Measurements from ENCODE around the gene DAPK2.

The DAPK2 gene

DNA sequence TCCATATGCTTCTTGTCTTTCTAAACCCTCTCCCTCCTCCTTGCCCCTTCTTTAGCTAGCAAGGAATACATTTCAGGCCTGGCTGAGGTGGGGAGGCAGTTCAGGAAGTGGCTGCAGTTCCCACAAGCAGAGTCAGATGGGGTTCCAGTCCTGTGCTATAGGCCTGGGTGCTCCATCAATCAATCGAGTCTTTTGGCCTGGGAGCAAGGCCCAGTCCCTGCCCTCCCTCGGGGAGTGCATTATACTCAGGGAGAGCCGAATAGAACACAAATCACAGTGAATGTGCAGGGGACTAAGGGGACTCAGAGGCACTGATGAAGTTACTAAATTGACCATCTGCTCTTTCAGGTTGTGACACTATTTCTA, 154.5 kb downstream of the DAPK2 start:
- H3K79me2 ChIP-seq (ENCODE audit: control insufficient read depth, insufficient read depth, low read length, poor library complexity) = no peaks in the 10 kb centered on the region
- H2BK5ac ChIP-seq (ENCODE audit: low read depth, low read length, poor library complexity) = no peak overlapping the region
- H2AK5ac ChIP-seq (ENCODE audit: low read length) = no peak overlapping the region
- H3K9me3 ChIP-seq (ENCODE audit: insufficient read depth, low read depth, low read length) = no peaks in the 10 kb centered on the region
- H2BK12ac ChIP-seq (ENCODE audit: low read length) = no peak overlapping the region
- H3K27me3 ChIP-seq (ENCODE audit: insufficient read depth, low read length) = no peaks in the 10 kb centered on the region
- H2BK120ac ChIP-seq (ENCODE audit: insufficient read depth, low read length, poor library complexity) = no peak overlapping the region
- H3K36me3 ChIP-seq (ENCODE audit: control insufficient read depth in 1 of 2, insufficient read depth in 2 of 2, low read length in 2 of 2) = no peaks in the 10 kb centered on the region
- H3K18ac ChIP-seq (ENCODE audit: low read length) = peak overlapping the region; percentile 12
- peak overlapping the region; percentile 5 for H3K14ac ChIP-seq (ENCODE audit: low read length)
- H3K23ac ChIP-seq (ENCODE audit: low read length) = no peak overlapping the region
- H3K79me1 ChIP-seq (ENCODE audit: low read length) = no peaks in the 10 kb centered on the region
- peaks cover 10 to 12% of the 10 kb centered on the region in 2 experiments for H3K4me1 ChIP-seq (ENCODE audit: control insufficient read depth in 1 of 2, insufficient read depth in 2 of 2, low read length in 2 of 2)
- H3K4me3 ChIP-seq (ENCODE audit: low read depth, low read length) = no peak overlapping the region
- no peak overlapping the region for H3K4ac ChIP-seq (ENCODE audit: low read depth, low read length)
- H4K91ac ChIP-seq (ENCODE audit: low read depth, low read length) = peak overlapping the region; percentile 5
- DNase-seq = no peak
- H3K4me2 ChIP-seq (ENCODE audit: low read length) = no peak overlapping the region
- no CpG with 5 or more reads among the region's 3 CpGs for WGBS (ENCODE audit: extremely low coverage, insufficient coverage, insufficient read length)
- no peak overlapping the region for H3K27ac ChIP-seq (ENCODE audit: low read depth, low read length)
- H2AFZ ChIP-seq (ENCODE audit: insufficient read depth, low read length, poor library complexity) = no peak overlapping the region
- no peak overlapping the region for H4K12ac ChIP-seq (ENCODE audit: low read depth, low read length)
- no peak overlapping the region for H4K8ac ChIP-seq (ENCODE audit: low read depth, low read length)
- no peak overlapping the region for H3K9ac ChIP-seq (ENCODE audit: low read length)

DNA sequence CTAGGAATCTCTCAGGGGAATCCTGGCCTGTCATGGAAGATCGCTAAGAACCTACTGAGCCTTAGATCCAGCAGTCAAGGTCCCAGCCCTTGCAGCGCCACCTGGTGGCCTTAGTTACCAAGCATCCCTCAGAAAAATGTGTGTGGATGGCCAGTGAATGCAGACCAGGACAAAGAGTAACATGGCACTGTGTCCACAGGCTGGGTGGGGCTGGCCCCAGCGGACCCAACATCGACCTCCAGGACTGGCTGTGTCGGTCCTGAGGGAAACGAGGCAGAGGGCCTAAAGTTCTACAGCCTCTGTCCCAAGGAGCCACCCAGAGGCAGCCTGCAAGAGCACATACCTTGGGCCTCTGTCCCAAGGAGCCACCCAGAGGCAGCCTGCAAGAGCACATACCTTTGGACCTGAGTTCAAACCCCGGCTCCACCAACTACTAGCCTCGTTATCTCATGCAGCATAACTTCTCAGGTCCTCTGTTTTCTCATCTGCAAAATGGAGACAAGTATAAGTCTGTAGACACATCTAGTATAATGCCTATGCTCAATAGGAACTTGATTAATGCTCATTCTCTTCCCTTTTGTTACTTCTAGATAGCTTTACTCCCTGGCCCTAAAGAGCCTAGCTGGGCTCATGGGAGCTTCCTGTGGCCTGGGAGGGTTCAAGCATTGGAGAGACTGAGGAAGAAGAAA, 155.1 kb downstream of the DAPK2 start:
- Histone ChIP-seq H4K8ac (ENCODE audit: low read depth, low read length) (peak overlapping the region; percentile 7), H2AFZ (ENCODE audit: insufficient read depth, low read length, poor library complexity) (no peak overlapping the region), H3K18ac (ENCODE audit: low read length) (peak overlapping the region; percentile 12), H3K4ac (ENCODE audit: low read depth, low read length) (no peak overlapping the region), H3K9ac (ENCODE audit: low read length) (no peak overlapping the region), H4K12ac (ENCODE audit: low read depth, low read length) (no peak overlapping the region), H3K9me3 (ENCODE audit: insufficient read depth, low read depth, low read length) (no peaks in the 10 kb centered on the region), H2BK12ac (ENCODE audit: low read length) (peak overlapping the region; percentile 68), H3K14ac (ENCODE audit: low read length) (peak overlapping the region; percentile 5), H2BK120ac (ENCODE audit: insufficient read depth, low read length, poor library complexity) (peak overlapping the region; percentile 62), H4K91ac (ENCODE audit: low read depth, low read length) (peak overlapping the region; percentile 5), H3K27me3 (ENCODE audit: insufficient read depth, low read length) (no peaks in the 10 kb centered on the region), H3K4me3 (ENCODE audit: low read depth, low read length) (no peak overlapping the region), H2BK5ac (ENCODE audit: low read depth, low read length, poor library complexity) (peak overlapping the region; percentile 45), H3K36me3 (ENCODE audit: control insufficient read depth in 1 of 2, insufficient read depth in 2 of 2, low read length in 2 of 2) (no peaks in the 10 kb centered on the region), H3K79me1 (ENCODE audit: low read length) (no peaks in the 10 kb centered on the region), H3K4me1 (ENCODE audit: control insufficient read depth in 1 of 2, insufficient read depth in 2 of 2, low read length in 2 of 2) (peaks cover 8 to 10% of the 10 kb centered on the region in 2 experiments), H3K27ac (ENCODE audit: low read depth, low read length) (no peak overlapping the region), H3K23ac (ENCODE audit: low read length) (no peak overlapping the region), H3K4me2 (ENCODE audit: low read length) (no peak overlapping the region), H3K79me2 (ENCODE audit: control insufficient read depth, insufficient read depth, low read length, poor library complexity) (no peaks in the 10 kb centered on the region), H2AK5ac (ENCODE audit: low read length) (no peak overlapping the region)
- peak; percentile 84 to 98 for DNase-seq
- WGBS (ENCODE audit: extremely low coverage, insufficient coverage, insufficient read length) = no CpG with 5 or more reads among the region's 8 CpGs

DNA sequence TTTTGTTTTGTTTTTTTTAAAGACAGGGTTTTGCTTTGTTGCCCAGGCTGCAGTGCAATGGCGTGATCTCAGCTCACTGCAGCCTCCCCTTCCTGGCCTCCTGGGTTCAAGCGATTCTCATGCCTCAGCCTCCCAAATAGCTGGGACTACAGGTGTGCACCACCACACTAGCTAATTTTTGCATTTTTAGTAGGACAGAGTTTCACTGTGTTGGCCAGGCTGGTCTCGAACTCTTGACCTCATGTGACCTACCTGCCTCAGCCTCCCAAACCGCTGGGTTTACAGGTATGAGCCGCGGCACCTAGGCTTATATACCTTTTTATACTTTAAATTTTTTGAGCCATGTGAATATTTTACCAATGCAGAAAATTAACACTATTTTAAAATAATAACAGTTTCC, 155.7 kb downstream of the DAPK2 start:
- H4K91ac ChIP-seq (ENCODE audit: low read depth, low read length) = no peak overlapping the region
- H3K4me2 ChIP-seq (ENCODE audit: low read length) = no peak overlapping the region
- H4K12ac ChIP-seq (ENCODE audit: low read depth, low read length) = no peak overlapping the region
- H3K14ac ChIP-seq (ENCODE audit: low read length) = no peak overlapping the region
- H3K27me3 ChIP-seq (ENCODE audit: insufficient read depth, low read length) = no peaks in the 10 kb centered on the region
- H3K23ac ChIP-seq (ENCODE audit: low read length) = no peak overlapping the region
- no peak overlapping the region for H3K4ac ChIP-seq (ENCODE audit: low read depth, low read length)
- H4K8ac ChIP-seq (ENCODE audit: low read depth, low read length) = no peak overlapping the region
- no peaks in the 10 kb centered on the region for H3K79me1 ChIP-seq (ENCODE audit: low read length)
- H2BK12ac ChIP-seq (ENCODE audit: low read length) = no peak overlapping the region
- no peak overlapping the region for H3K4me3 ChIP-seq (ENCODE audit: low read depth, low read length)
- H2BK5ac ChIP-seq (ENCODE audit: low read depth, low read length, poor library complexity) = no peak overlapping the region
- H2AFZ ChIP-seq (ENCODE audit: insufficient read depth, low read length, poor library complexity) = no peak overlapping the region
- H2BK120ac ChIP-seq (ENCODE audit: insufficient read depth, low read length, poor library complexity) = no peak overlapping the region
- H3K36me3 ChIP-seq (ENCODE audit: control insufficient read depth in 1 of 2, insufficient read depth in 2 of 2, low read length in 2 of 2) = no peaks in the 10 kb centered on the region
- H2AK5ac ChIP-seq (ENCODE audit: low read length) = no peak overlapping the region
- H3K27ac ChIP-seq (ENCODE audit: low read depth, low read length) = no peak overlapping the region
- no peak overlapping the region for H3K9ac ChIP-seq (ENCODE audit: low read length)
- no CpG with 5 or more reads among the region's 6 CpGs for WGBS (ENCODE audit: extremely low coverage, insufficient coverage, insufficient read length)
- H3K18ac ChIP-seq (ENCODE audit: low read length) = no peak overlapping the region
- H3K79me2 ChIP-seq (ENCODE audit: control insufficient read depth, insufficient read depth, low read length, poor library complexity) = no peaks in the 10 kb centered on the region
- H3K9me3 ChIP-seq (ENCODE audit: insufficient read depth, low read depth, low read length) = no peaks in the 10 kb centered on the region
- H3K4me1 ChIP-seq (ENCODE audit: control insufficient read depth in 1 of 2, insufficient read depth in 2 of 2, low read length in 2 of 2) = peaks cover 8 to 10% of the 10 kb centered on the region in 2 experiments
- DNase-seq = no peak

DNA sequence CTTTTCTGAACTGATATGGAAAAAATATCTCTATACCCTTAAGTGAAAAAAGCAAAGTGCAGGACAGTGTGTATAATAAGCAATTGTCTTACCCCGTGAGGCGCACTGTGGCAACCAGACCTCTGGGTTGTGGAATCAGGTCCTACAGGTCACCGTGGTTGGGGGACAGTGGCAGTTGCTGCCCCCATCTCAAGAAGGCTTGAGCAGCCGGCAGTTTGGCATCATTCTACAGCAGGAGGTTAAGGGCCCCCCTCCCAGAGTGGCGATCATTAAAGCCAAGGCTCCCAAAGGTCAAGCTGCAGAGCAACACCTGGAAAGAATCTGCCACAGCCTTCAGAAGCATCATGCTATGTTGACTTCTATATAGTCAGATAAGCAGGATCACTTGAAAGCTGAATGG, 156.5 kb downstream of the DAPK2 start:
- no peak for DNase-seq
- Histone ChIP-seq H3K4ac (ENCODE audit: low read depth, low read length) (no peak overlapping the region), H3K79me2 (ENCODE audit: control insufficient read depth, insufficient read depth, low read length, poor library complexity) (no peaks in the 10 kb centered on the region), H3K27me3 (ENCODE audit: insufficient read depth, low read length) (no peaks in the 10 kb centered on the region), H3K27ac (ENCODE audit: low read depth, low read length) (no peak overlapping the region), H3K36me3 (ENCODE audit: control insufficient read depth in 1 of 2, insufficient read depth in 2 of 2, low read length in 2 of 2) (no peaks in the 10 kb centered on the region), H3K9ac (ENCODE audit: low read length) (no peak overlapping the region), H2BK12ac (ENCODE audit: low read length) (peak overlapping the region; percentile 42), H3K14ac (ENCODE audit: low read length) (no peak overlapping the region), H3K9me3 (ENCODE audit: insufficient read depth, low read depth, low read length) (no peaks in the 10 kb centered on the region), H3K18ac (ENCODE audit: low read length) (no peak overlapping the region), H3K23ac (ENCODE audit: low read length) (no peak overlapping the region), H3K4me1 (ENCODE audit: control insufficient read depth in 1 of 2, insufficient read depth in 2 of 2, low read length in 2 of 2) (peaks cover 12 to 13% of the 10 kb centered on the region in 2 experiments), H4K91ac (ENCODE audit: low read depth, low read length) (no peak overlapping the region), H2AK5ac (ENCODE audit: low read length) (no peak overlapping the region), H3K79me1 (ENCODE audit: low read length) (no peaks in the 10 kb centered on the region), H2AFZ (ENCODE audit: insufficient read depth, low read length, poor library complexity) (no peak overlapping the region), H3K4me3 (ENCODE audit: low read depth, low read length) (no peak overlapping the region), H3K4me2 (ENCODE audit: low read length) (no peak overlapping the region), H4K12ac (ENCODE audit: low read depth, low read length) (no peak overlapping the region), H2BK5ac (ENCODE audit: low read depth, low read length, poor library complexity) (no peak overlapping the region), H2BK120ac (ENCODE audit: insufficient read depth, low read length, poor library complexity) (peak overlapping the region; percentile 67), H4K8ac (ENCODE audit: low read depth, low read length) (no peak overlapping the region)
- WGBS (ENCODE audit: extremely low coverage, insufficient coverage, insufficient read length) = no CpG with 5 or more reads among the region's 5 CpGs
